ENCODE measurements around the gene RBM12.

DNA sequence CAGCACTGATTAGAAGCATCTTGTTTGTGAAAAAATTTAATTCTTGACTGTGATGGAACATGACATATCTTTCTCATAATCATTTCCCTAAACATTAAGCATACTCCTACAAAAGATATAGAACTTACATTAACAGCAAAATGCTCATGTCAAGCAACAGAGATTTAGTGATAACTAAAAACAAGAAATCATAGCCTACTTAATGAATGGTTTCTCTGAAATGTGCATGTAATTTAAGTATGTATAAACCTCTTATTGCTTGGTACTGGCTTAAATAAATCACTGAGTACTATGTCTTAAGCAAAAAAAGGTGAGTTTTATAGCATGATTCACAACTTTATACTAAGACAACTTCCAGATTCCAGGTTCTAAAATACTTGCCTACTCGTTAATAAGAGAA lies 43.8 kb upstream of the RBM12 start:
- TF ChIP-seq, protein P1, sequence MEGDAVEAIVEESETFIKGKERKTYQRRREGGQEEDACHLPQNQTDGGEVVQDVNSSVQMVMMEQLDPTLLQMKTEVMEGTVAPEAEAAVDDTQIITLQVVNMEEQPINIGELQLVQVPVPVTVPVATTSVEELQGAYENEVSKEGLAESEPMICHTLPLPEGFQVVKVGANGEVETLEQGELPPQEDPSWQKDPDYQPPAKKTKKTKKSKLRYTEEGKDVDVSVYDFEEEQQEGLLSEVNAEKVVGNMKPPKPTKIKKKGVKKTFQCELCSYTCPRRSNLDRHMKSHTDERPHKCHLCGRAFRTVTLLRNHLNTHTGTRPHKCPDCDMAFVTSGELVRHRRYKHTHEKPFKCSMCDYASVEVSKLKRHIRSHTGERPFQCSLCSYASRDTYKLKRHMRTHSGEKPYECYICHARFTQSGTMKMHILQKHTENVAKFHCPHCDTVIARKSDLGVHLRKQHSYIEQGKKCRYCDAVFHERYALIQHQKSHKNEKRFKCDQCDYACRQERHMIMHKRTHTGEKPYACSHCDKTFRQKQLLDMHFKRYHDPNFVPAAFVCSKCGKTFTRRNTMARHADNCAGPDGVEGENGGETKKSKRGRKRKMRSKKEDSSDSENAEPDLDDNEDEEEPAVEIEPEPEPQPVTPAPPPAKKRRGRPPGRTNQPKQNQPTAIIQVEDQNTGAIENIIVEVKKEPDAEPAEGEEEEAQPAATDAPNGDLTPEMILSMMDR (IDR thresholded peaks at IDR 0.05) = no peak
- TF ChIP-seq POLR2A (IDR thresholded peaks at IDR 0.05) = no peak
- no peak for TF ChIP-seq EP300 (IDR thresholded peaks at IDR 0.05)
- no peak for TF ChIP-seq POLR2AphosphoS5 (IDR thresholded peaks at IDR 0.05)

All from stomach (tissue), 4 donors.